HUES48 (cell line): ENCODE results near the gene PKP2.

Experiments used
- H3K27ac ChIP-seq: one replicate; pipeline ENCODE4 v1.7.0; 2013; ENCODE audit warnings: low read depth, low read length, inconsistent platforms
- H3K27me3 ChIP-seq: 2 replicates; pipeline ENCODE4 v1.6.1; 2013; ENCODE audit warnings: mild to moderate bottlenecking, low read length; ENCODE audit not compliant: control insufficient read depth, insufficient read depth
- H3K36me3 ChIP-seq: 2 replicates; pipeline ENCODE4 v1.6.1; 2013; ENCODE audit warnings: low read length; ENCODE audit not compliant: control insufficient read depth, insufficient read depth
- H3K4me1 ChIP-seq: 2 replicates; pipeline ENCODE4 v1.6.1; 2013; ENCODE audit warnings: mild to moderate bottlenecking, low read length; ENCODE audit not compliant: control insufficient read depth, insufficient read depth
- H3K4me3 ChIP-seq: 2 replicates; pipeline ENCODE4 v1.5.1; 2013; ENCODE audit warnings: mild to moderate bottlenecking, low read depth, low read length
- H3K9ac ChIP-seq: 2 replicates; pipeline ENCODE4 v1.6.1; 2013; ENCODE audit warnings: mild to moderate bottlenecking, low read depth, low read length, moderate library complexity
- H3K9me3 ChIP-seq: 2 replicates; pipeline ENCODE4 v1.6.1; 2013; ENCODE audit warnings: low read length; ENCODE audit not compliant: control insufficient read depth, insufficient read depth

The PKP2 gene

DNA sequence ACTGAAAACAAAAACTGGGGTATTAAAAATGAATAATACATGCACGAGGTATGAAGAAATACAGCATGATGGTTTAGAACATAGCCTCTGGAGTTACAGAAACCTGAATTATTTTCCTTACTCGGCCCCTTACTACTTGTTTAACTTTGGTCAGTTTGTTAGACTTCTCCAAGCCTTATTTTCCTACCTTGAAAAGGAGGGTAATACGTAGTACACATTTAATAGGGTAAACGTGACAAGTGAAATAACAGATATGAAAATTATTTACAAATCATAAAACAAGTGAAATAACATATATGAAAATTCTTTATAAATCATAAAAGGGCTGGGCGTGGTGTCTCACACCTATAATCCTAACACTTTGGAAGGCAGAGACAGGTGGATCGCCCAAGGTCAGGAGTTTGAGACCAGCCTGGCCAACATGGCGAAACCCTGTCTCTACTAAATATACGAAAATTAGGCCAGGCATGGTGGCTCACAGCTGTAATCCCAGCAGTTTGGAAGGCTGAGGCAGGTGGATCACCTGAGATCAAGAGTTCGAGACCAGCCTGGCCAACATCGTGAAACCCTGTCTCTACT lies 11.4 kb upstream of the PKP2 start:
- Histone ChIP-seq H3K27me3 (no peaks in the 10 kb centered on the region), H3K4me1 (no peaks in the 10 kb centered on the region), H3K4me3 (no peak overlapping the region), H3K36me3 (no peaks in the 10 kb centered on the region), H3K27ac (no peak overlapping the region), H3K9ac (no peak overlapping the region), H3K9me3 (no peaks in the 10 kb centered on the region)

DNA sequence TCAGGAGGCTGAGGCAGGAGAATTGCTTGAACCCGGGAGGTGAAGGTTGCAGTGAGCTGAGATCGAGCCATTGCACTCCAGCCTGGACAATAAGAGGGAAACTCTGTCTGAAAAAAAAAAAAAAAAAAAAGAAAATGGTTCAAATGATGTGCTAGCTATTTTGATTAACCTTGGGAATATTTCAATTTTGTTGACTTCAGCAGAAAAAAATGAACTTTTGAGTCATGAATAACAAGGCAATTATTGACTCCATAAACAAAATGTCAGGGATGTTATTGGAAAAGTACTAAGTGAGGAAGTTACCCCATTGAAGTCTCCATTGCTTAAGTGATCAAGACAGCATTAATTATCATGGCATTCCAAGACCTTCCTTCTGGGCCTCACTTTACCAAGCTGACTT lies 10.6 kb upstream of the PKP2 start:
- no peak overlapping the region for H3K9ac ChIP-seq
- no peak overlapping the region for H3K27ac ChIP-seq
- no peaks in the 10 kb centered on the region for H3K9me3 ChIP-seq
- no peaks in the 10 kb centered on the region for H3K4me1 ChIP-seq
- no peaks in the 10 kb centered on the region for H3K27me3 ChIP-seq
- no peaks in the 10 kb centered on the region for H3K36me3 ChIP-seq
- no peak overlapping the region for H3K4me3 ChIP-seq

DNA sequence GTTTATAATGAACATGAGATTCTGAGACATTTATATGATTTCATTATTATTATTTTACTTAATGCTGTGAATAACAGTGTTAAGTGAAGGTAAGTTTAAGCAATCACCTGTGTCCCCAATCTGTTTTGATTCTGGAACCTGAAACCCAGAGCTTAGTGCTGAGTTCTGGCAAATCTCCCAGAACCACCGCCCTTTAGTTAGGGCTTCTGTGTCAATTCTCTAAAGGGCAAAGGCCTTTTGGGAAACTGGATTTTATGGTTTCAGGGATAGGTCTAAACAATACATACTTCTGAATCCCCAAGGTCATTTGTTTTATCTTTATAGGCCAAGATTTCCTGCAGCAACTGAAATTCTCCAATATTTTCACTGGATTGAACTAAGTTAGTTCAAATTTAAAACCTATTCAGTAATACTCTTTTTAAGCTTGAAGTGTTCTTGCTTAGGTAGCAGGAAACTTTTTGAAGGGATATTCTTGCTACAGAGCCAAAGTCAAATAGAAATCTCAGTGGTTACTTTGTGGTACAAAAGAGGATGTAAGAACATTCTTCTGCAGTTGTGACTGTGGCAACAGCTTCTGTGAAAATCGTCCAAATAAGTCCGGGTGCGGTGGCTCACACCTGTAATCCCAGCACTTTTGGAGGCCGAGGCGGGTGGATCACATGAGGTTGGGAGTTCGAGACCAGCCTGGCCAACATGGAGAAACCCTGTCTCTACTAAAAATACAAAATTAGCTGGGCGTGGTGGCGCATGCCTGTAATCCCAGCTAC lies 10.0 kb upstream of the PKP2 start:
- Histone ChIP-seq H3K4me3 (no peak overlapping the region), H3K27ac (no peak overlapping the region), H3K9ac (no peak overlapping the region), H3K27me3 (no peaks in the 10 kb centered on the region), H3K9me3 (no peaks in the 10 kb centered on the region), H3K4me1 (no peaks in the 10 kb centered on the region), H3K36me3 (no peaks in the 10 kb centered on the region)

DNA sequence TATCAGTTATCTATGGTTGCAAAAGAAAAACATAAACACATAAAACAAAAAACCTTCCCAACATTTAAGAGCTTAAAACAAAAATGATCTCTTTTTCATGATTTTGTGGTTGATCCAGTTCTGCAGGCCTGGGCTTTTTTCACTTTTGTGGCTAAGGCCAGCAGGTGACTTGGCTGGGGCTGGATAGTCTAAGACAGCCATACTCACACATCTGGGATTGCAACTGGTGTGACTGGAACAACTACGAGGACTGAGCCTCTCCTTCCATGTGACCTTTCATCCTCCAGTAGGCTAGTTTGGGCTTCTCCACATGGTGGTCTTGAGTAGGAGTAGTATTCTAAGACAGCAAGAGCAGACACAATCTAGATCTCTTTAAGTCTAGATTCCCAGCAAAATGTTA lies 7.2 kb upstream of the PKP2 start:
- no peaks in the 10 kb centered on the region for H3K4me1 ChIP-seq
- no peak overlapping the region for H3K9ac ChIP-seq

DNA sequence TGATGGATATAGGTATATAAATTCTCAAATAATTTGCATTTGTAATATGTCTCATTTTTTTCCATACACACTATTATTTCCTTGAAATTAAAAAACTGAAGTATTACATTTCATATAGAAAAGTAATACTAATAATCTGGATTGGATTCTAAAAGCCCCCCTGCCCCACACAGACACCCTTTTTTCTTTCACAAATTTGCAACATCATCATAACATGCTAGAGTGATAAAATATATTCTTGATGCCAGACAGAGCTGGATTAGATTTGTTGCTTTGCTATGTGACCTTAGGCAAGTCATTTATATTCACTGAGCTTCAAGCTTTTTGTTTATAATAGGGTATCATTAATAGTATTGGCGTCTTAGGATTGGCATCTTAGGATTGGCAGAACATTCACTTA lies 6.7 kb upstream of the PKP2 start:
- no peaks in the 10 kb centered on the region for H3K9me3 ChIP-seq
- no peak overlapping the region for H3K27ac ChIP-seq
- no peak overlapping the region for H3K4me3 ChIP-seq
- no peak overlapping the region for H3K9ac ChIP-seq
- no peaks in the 10 kb centered on the region for H3K4me1 ChIP-seq
- no peaks in the 10 kb centered on the region for H3K36me3 ChIP-seq
- no peaks in the 10 kb centered on the region for H3K27me3 ChIP-seq

More for the DNA sequence above, 7.2 kb upstream of the PKP2 start:
- Histone ChIP-seq H3K4me3 (no peak overlapping the region), H3K9me3 (no peaks in the 10 kb centered on the region), H3K27ac (no peak overlapping the region), H3K36me3 (no peaks in the 10 kb centered on the region), H3K27me3 (no peaks in the 10 kb centered on the region)

DNA sequence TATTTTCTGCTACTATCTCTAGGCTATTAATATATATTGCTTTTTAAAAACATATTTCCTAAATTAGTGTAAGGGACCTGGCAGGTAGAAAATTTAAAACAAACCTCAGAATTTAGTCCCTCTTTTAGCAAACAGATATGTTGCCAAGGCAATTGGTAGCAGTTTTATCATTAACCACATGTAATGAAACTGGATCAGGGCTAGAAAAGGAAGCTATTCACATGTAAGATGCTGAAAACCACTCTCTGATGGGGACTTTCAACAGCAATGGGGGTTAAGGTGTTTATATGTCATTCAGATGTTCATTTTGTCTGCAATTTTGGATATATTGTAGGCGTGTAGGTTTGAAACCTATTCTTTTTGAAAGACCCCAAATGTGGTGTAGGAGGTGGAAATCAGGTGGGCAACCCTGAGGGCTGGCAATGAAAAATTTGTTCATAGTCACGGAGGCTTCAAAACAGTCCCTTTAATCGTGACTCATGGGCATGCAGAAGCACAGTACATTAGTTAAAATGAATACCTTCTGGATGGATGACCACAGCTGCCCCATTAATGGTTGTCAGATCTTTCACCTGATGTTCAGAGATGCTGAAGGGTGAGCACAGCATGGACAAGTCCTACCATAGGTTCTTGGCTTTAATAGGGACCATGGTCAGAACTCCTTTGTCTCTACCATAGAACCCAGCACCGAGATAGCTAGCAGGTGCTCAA lies 5.9 kb upstream of the PKP2 start:
- Histone ChIP-seq H3K27ac (no peak overlapping the region), H3K9ac (no peak overlapping the region)

DNA sequence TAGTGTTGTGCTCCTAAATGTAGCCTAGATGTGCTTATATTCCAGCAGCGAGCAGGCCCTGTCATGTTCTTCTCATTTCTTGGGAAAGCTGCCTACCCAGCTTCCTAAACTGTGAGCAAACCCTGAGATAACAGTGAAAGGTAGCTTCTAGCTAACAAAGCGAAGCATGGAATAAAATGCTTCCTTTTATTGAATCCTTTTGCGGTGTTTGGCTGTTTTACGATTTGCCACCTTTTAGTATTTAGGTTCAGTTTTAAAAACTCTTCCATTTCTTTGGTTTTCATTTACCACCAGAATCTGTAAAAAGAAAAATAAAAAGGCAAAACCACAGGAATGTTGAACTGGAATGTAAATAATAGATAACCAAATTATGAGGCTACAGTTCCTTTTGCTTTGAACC lies 5.0 kb upstream of the PKP2 start:
- no peak overlapping the region for H3K4me3 ChIP-seq
- no peaks in the 10 kb centered on the region for H3K9me3 ChIP-seq
- no peak overlapping the region for H3K9ac ChIP-seq
- no peaks in the 10 kb centered on the region for H3K27me3 ChIP-seq
- H3K36me3 ChIP-seq = no peaks in the 10 kb centered on the region
- peak overlapping the region; percentile 21 for H3K27ac ChIP-seq
- peaks cover 8% of the 10 kb centered on the region for H3K4me1 ChIP-seq

More for the DNA sequence above, 5.9 kb upstream of the PKP2 start:
- H3K9me3 ChIP-seq = no peaks in the 10 kb centered on the region
- H3K4me1 ChIP-seq = peaks cover 5% of the 10 kb centered on the region
- no peak overlapping the region for H3K4me3 ChIP-seq
- no peaks in the 10 kb centered on the region for H3K36me3 ChIP-seq
- no peaks in the 10 kb centered on the region for H3K27me3 ChIP-seq

DNA sequence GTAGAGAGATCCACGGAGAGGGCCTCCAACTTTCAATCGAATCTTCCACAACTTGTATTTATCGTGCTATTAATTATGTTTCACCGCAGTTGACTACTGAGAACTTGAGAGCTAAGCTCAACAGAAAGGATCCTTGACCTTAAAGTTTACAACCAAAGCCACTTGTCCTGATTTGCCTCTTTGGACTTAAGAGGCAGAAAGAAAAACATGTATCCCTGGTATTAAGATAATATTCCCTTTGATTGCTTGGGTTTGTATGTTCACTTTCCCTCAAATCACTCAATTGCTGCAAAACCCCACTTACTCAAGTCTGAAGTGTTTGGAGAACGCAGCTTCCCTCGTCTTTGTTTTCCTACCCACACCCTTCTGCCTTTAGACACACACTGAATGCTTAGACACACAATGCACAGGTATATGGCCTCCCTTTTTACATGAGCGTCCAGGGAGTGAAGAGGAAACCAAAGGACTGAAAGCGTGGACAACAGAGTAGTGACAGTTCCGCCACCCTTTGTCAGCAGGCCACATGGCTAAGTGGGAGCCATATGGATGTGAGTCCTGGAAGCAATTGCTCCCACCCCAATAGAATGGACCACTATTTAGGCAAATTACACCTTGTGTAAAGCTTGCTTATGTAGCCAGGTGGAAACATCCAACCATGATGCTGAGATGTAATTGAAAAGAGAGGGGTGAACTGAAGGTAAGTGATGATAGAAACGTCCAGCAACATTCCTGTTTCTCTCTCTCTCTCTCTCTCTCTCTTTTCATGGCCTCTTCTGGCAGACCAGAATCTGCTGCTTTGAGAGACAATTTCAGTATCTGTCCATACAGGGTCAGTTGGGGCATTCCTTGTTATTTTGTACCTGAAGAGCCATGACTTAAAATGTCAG lies 1.4 kb upstream of the PKP2 start:
- H3K4me1 ChIP-seq = peaks cover 34% of the 10 kb centered on the region
- no peak overlapping the region for H3K27ac ChIP-seq
- peak overlapping the region; percentile 74 for H3K4me3 ChIP-seq
- H3K9me3 ChIP-seq = no peaks in the 10 kb centered on the region
- no peak overlapping the region for H3K9ac ChIP-seq
- H3K27me3 ChIP-seq = peaks cover 10% of the 10 kb centered on the region; the same call in 1 of the 2 replicates
- no peaks in the 10 kb centered on the region for H3K36me3 ChIP-seq

DNA sequence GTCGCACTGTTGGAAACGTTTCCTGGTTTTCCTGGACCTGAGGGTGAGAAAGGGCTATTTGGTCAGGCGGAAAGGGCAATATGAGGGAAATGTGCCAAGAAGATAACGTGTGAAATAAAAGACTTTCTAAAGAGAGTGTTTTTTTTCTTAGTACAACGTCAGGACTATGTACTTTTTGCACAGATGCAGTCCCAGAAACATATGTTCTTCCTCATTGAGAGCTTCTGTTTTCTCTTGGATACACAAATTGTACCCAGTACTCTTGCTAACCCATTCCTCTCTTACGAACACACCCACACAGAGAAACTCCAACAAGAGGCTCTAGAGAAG lies 669 bp upstream of the PKP2 start:
- H3K4me1 ChIP-seq = peaks cover 41% of the 10 kb centered on the region
- peak overlapping the region; percentile 74 for H3K4me3 ChIP-seq
- peak overlapping the region; percentile 40 for H3K9ac ChIP-seq

DNA sequence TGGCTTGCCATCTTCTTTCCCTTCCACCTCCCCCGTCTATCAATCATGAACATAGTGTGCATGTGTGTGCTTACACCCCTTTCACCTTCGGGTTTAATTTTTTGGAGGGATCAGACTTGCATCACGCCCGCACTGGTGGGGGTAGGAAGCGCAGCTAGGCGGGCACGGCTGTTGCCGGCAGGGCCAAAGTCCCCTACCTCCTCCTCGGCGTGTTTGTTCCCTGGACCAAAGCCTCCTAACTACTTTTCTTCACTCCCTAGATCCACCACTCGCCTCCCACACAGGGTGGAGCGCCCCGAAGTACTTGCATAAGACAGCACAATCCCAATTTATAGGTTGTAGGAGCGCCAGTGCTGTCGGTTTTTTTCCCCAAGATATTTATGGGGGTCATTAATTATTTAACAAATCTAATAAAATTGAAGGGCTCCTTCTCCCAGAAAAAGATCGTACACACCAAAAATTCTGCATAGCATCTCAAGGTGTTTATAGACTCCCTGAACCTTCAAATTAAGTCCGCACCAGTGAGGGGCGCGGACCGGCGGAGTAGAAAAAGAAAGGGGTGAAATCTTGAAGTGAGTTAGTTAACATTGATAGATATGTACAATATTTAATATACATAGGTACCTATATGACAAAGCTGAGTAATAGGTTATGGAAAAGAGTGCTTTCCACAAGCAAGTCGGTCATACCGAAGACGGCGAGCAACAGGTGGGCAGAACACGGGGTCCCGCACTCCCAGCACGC lies 717 bp downstream of the PKP2 start:
- Histone ChIP-seq H3K9me3 (no peaks in the 10 kb centered on the region), H3K27ac (no peak overlapping the region), H3K4me1 (peaks cover 55% of the 10 kb centered on the region), H3K4me3 (peak overlapping the region; percentile 74), H3K9ac (peak overlapping the region; percentile 6; the same call in 1 of the 2 replicates), H3K36me3 (no peaks in the 10 kb centered on the region), H3K27me3 (peaks cover 10% of the 10 kb centered on the region; the same call in 1 of the 2 replicates)

More for the DNA sequence above, 669 bp upstream of the PKP2 start:
- Histone ChIP-seq H3K9me3 (no peaks in the 10 kb centered on the region), H3K27me3 (peaks cover 10% of the 10 kb centered on the region; the same call in 1 of the 2 replicates), H3K36me3 (no peaks in the 10 kb centered on the region), H3K27ac (peak overlapping the region; percentile 58)
